Germinal center (tissue), 1 donor: Measurements from ENCODE around the gene PLCL1.
A peak's percentile ranks its signal among the peaks of the same experiment; 100 is the strongest.
"Not testable (repeated sequence)": the region's sequence is repeated elsewhere in the genome, so short reads cannot be mapped to it uniquely, and the experiment has no call there.

ENCODE experiments used
- DNase-seq: peaks from one replicate; pipeline ENCODE4 v3.0.0; 2012; ENCODE audit warnings: mixed read lengths, low spot score

The PLCL1 gene

GRCh38 chr2:197810016-197810415 is 5.6 kb downstream of the PLCL1 start:
- DNase-seq, result no peak

DNA sequence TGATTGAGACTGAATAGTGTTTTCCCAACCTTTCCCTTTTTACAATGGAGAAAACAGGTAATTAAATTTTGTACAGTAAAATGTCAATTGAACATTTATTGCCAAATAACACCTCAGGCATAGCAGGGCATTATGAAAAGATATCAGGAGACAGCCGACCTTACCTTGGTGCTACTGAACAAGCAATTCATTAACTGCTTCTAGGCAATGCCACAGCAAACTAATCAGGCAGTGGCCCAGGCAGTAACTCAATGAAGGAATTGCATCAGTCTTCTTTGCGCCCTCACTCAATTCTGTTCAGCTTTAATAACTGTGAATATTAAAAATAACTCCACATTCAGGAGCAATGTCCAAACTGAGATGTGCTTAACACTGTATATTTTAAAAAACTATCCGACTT is 6.1 kb downstream of the PLCL1 start:
- no peak for DNase-seq

DNA sequence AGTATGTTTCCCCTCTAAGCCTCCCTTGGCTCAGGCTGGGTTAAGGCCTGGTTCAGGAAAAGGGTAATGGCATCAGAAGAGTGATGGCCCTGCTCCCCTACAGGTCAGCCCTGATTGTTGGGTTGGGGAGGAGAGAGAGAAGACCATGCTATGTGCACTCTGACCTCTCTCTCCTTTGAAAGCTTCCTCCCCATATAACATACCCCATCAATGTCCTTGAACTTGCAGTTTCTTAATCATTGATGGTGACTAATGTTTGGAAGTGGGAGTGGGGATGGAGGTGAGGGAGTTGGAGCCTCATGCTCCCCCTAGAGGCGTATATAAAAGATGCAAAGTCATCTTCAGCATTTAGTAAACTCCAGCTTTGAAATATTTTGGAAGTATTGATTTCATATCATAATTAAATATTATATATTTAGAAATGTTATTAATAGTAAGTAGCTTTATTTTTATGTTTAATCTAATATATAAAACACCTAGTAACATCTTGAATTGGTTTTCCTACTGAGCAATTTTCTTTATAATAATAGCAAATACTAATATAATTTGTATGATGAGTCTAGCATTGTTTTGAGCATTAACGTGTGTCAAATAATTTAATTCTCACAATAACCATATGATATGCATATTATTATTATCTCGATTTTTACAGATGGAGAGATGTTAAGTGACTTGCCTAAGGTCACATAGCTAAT is 8.8 kb downstream of the PLCL1 start:
- peak; percentile 15 for DNase-seq

GRCh38 chr2:197814526-197814925 is 10.1 kb downstream of the PLCL1 start:
- no peak for DNase-seq

DNA sequence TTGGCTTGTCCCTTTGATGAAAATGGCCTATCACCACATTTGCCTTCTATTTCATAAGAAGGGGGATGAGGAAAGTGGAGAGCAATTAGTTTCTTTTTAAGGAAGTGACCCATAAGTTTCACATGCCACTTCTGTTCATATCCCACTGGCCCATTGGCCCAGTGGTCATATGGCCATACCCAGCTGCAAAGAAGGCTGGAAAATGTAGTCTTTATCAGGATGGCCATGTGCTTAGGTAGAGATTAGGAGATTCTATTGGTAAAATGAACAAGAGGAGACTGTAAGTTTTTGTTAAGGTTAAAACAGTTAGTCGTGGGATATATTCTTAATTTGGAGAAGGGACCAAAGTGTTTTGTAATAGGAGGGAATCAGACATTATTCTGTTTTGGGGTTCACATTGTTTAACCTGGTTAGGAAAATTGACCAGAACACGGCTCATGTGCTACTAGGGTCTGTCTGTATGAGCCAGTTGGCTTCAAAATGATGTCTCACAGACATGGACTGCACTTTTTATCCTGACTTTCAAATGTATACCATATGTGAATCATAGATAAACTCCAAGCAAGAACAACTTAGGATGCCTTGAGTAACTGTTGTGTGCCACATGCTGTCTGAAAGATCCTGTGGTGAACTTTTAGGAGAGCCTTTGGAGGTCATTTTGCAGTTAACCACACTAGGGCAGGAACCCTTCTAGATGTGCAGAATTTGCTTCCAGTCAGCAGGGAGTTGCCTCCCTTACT is 17.3 kb downstream of the PLCL1 start:
- DNase-seq, result no peak

DNA sequence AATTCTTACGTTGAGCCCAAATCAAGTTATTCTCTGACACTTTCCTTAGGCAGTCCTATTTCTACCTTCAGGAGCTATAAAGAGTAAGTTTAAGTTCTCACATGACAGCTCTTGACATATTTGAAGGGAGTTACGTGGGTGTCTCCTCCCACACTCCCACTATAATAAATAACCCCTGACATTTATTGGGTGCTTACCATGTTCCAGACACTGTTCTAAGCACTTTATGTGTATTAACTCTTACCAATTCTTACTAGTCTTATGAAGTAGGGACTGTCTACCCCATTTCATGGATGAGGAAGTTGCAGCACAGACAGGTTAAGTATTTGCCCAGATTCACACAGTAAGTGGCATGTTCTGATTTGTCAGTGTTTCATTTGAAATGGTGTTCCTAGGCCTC is 17.9 kb downstream of the PLCL1 start:
- no peak for DNase-seq

DNA sequence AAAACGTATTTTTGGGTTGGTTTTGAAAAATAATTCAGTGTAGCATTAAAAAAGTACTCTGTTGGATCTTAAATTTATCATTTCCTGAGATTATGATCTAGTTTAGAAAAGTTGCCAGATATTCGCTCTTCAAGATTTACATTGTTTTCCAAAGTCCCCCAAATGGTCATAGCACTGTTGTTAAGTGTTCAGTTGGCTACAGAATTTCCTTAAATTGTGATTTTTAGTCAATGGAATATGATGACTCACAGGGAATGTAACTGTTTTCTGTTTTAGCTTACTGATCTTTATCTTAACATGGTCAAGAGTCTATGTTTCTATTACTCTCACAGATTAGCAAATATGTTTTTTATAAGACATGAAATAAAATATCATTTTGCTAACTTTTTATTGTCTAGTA is 23.2 kb downstream of the PLCL1 start:
- no peak for DNase-seq

DNA sequence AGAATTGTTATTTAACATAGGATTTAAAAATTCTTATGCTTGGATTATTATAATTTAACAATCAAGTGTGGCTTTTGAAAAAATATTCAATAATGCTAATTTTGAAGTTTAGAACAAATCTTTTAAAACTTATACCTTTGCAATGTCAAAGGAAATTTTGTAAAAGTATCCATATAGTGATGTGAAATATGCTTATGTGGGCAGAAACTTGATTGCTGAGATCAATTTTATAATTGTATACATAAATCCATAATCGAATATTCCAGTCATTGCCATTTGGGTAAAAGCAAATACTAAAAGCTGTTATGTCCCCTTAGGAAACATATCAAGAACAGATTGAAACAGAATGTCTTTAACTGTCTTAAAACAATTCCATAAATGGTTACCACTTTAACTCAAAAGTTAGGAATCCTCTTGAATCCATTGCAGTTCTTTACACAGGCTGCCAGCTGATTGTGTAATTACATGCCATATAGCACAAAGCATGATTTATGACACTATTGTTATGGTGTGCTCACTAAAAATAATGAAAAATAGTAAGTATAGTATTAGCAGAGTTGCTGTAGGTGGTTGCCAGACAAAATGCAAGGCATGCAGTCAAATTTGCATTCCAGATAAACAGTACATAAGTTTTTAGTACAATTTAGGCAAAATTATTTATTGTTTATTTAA is 24.2 kb downstream of the PLCL1 start:
- no peak for DNase-seq

- not testable (repeated sequence) for DNase-seq
These were observed 30.4 kb downstream of the PLCL1 start for GRCh38 chr2:197834771-197835170.

DNA sequence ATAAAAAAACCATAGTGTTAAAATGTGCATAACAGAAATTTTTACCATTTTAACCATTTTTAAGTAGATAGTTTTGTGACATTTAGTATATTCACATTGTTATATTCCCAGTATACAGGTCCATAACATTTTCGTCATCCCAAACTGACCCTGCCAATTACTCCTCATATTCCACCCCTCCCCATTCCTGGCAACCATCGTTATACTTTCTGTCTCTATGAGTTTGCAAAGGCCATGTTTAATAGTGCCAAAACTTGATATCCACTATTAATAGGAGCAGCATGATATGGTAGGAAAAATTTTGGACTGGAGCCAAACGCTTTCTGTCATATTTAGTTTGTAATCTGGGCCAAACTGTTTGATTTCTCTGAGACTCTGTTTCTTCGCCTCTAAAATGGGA is 30.9 kb downstream of the PLCL1 start:
- no peak for DNase-seq

DNA sequence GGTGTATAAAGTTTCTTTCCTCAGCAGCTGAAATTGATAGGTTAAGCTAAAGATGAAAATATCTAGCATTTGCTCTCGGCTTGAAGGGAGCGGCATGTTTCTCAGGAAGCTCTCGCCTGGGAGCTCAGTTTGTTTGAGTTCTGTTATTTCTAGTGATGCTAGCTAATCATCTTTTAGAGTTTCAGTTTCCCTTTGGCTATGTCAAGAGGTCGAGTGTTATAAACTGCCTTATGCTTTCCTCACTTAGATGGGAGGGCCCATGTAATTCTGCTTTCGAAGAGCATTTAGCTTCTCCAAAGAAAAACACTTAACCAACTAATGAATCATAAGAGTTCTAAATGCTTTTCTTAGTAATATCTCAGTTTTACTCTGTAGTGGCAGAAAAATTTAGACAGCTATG is 33.6 kb downstream of the PLCL1 start:
- no peak for DNase-seq

DNA sequence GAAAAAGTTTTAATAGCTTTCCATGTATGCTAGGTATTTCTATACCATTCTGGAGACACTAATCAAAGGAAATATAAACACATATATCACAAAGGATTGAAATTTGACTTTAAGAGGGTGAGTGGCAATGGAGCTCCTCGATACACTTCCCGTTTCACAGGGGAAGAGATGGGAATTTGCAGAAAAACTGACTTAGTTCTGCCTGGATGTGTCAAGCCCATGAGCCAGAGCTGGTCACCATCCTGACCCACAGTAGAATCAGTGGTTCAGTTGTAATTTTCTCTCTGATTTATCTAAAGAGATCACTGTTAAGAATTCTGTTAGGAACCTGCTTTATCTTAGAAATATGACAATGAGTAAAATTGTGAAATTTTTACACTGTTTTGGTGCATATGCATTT is 34.2 kb downstream of the PLCL1 start:
- DNase-seq, result no peak

DNA sequence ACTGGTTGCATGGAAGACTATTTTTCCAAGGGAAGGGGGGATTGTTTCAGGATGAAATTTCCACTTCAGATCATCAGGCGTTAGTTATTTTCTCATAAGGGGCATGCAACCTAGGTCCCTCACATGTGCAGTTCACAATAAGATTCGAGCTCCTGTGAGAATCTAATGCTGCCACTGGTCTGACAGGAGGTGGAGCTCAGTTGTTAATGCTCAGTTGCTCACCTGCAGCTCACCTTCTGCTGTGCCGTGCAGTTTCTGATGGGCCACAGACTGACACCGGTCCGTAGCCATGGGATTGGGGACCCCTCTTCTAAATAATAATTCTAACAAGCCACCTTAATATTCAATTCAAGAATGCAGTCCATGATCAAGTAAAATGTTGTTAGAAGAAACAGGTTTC is 34.9 kb downstream of the PLCL1 start:
- no peak for DNase-seq

GRCh38 chr2:197839856-197840255 is 35.5 kb downstream of the PLCL1 start:
- DNase-seq, result no peak

DNA sequence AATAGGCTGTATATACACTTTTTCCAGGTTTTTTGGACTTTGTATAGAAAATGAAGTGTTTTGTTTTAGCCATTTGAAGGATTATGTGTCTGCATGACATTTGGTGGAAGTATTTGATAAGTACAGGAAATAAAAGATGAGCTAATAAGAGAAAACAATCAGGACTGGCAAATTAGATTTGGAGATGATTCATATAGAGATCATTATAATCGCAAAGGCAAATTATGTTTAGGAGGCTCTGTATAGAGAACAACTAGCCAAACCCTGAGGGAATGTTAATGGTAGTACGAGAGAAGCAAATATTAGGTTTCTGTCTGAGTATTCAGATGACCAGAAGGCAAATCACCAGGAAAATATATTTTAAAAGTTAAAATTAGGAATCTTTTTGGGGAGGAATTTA is 41.7 kb downstream of the PLCL1 start:
- DNase-seq, result no peak

DNA sequence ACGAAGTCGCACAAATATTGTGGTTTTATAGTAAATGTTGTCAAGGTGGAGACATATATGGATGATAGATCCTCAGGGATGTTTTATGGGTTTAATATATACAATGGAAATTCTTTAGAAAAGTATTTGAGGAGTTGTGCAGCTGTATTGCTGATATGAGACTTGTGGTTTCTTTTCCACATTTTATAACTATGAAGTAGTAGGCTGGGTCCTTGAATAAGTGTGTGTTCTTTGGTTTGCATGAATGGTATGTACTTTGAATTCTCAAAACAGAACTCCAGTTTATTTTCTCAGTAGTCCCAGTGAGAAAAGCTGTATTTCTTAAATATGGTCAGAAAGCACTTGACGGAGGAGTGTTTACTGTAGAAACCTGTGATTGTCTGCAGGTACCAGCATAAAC is 42.4 kb downstream of the PLCL1 start:
- DNase-seq, result no peak

DNA sequence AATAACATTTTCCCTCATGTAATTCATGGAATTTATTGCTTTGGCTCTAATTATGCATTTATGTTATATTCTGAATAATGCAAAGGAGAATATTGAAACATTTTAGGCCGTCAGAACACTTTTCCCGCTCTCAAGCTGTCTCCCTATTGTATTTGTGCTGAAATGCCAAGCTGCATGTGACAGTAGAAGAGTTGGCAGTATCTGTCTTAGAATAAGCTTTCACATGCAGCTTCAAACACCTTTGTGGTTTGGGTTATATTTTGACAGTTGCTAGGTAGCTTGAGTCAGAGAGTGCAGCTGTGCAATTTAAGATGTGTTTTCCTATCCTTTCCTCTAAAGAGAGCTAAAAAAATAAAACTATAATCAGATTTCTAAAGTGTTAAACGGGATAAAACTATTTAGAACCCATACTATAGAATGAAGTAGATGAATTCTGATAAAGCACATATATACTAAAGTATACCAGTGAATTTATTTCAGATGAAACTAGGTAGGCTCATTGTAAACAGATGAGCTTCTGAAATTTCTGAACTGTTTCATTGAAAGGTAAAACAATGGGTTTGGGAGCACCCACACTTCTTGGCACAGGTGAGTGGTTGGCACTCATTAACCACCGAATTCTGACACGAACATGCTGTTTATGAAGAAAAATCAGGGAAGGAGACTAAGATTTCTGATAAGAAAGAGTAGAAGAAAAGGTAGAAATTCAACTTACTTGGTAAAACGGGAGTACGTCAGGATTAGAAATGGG is 43.4 kb downstream of the PLCL1 start:
- DNase-seq, result no peak

GRCh38 chr2:197848602-197849001 is 44.2 kb downstream of the PLCL1 start:
- DNase-seq, result no peak

GRCh38 chr2:197850882-197851450 is 46.6 kb downstream of the PLCL1 start:
- no peak for DNase-seq

- no peak for DNase-seq
These were observed 47.1 kb downstream of the PLCL1 start for GRCh38 chr2:197851451-197851850.

- no peak for DNase-seq
These were observed 47.7 kb downstream of the PLCL1 start for GRCh38 chr2:197852108-197852507.

DNA sequence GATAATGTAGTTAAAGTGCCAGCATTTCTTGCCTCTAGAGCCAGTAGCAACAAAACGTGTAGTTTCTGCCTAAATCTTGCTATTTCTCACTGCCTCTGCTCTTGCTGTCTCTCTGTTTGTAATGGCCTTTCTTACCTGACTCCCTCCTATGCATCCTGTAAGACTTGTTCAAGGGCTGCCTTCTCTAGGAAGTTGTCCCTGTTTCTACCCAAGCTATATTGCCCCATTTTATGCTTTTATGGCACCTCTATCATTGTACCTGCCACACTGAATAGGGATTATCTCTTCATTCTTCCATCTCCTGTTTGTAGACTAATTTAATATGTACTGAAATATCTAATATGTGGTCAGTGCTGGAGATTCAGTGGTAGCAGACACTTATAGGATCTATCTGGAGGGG is 49.2 kb downstream of the PLCL1 start:
- DNase-seq, result no peak
